Neural cell (in vitro differentiated cells): ENCODE results near the gene EYA2. TPM values are rescaled to one million over a fixed set of nuclear protein-coding genes. Genes with fewer than 3 reads are reported as not detected.
A peak's percentile ranks its signal among the peaks of the same experiment; 100 is the strongest.

Experiments used
- H2AFZ ChIP-seq: fragments of 200-600, 300-800 bp; sonication (generic), shearing (Covaris generic); 2 replicates; pipeline ENCODE4 v1.6.0; 2014; ENCODE audit warnings: low read depth, mild to moderate bottlenecking, antibody characterized with exemption, low read length, moderate library complexity
- H3F3A ChIP-seq: fragments of 200-600 bp; shearing (Covaris generic); 2 replicates; pipeline ENCODE4 v1.6.1; 2016; ENCODE audit warnings: mild to moderate bottlenecking, moderate library complexity, mixed read lengths, antibody characterized with exemption, low read length; ENCODE audit not compliant: insufficient read depth, poor library complexity, severe bottlenecking
- H3K27ac ChIP-seq: fragments of 200-600, 300-800 bp; sonication (generic), shearing (Covaris generic); 2 replicates; pipeline ENCODE4 v1.5.1; 2014; ENCODE audit warnings: mild to moderate bottlenecking, low read length, moderate library complexity
- H3K27me3 ChIP-seq: fragments of 300-800, 200-600 bp; sonication (generic), shearing (Covaris generic); 2 replicates; pipeline ENCODE4 v1.6.0; 2014; ENCODE audit warnings: mild to moderate bottlenecking, low read depth, low read length, moderate library complexity; ENCODE audit not compliant: insufficient read depth
- H3K36me3 ChIP-seq: fragments of 300-800, 200-600 bp; sonication (generic), shearing (Covaris generic); 2 replicates; pipeline ENCODE4 v1.5.1; 2014; ENCODE audit warnings: mild to moderate bottlenecking, antibody characterized with exemption, low read length, moderate library complexity; ENCODE audit not compliant: insufficient read depth
- H3K4me2 ChIP-seq: fragments of 300-800, 200-600 bp; sonication (generic), shearing (Covaris generic); 2 replicates; pipeline ENCODE4 v1.6.0; 2014; ENCODE audit warnings: mild to moderate bottlenecking, low read length
- H3K4me3 ChIP-seq: fragments of 300-800, 200-600 bp; sonication (generic), shearing (Covaris generic); 2 replicates; pipeline ENCODE4 v1.5.1; 2014; ENCODE audit warnings: mild to moderate bottlenecking, low read length, moderate library complexity
- H3K79me2 ChIP-seq: fragments of 200-600 bp; shearing (Covaris generic); replicated peaks from 2 replicates; pipeline ENCODE4 v1.6.0; 2014; ENCODE audit warnings: mild to moderate bottlenecking, low read length, moderate library complexity; ENCODE audit not compliant: insufficient read depth
- H3K9ac ChIP-seq: fragments of 300-800, 200-600 bp; sonication (generic), shearing (Covaris generic); 2 replicates; pipeline ENCODE4 v1.6.1; 2016; ENCODE audit warnings: mild to moderate bottlenecking, low read length, mixed read lengths
- H3K9me2 ChIP-seq: fragments of 200-600 bp; shearing (Covaris generic); 2 replicates; pipeline ENCODE4 v1.6.1; 2016; ENCODE audit warnings: mild to moderate bottlenecking, low read length, mixed read lengths; ENCODE audit not compliant: insufficient read depth
- H3K9me3 ChIP-seq: fragments of 200-600, 300-800 bp; sonication (generic), shearing (Covaris generic); 2 replicates; pipeline ENCODE4 v1.6.1; 2016; ENCODE audit warnings: mild to moderate bottlenecking, mixed run types, low read length, moderate library complexity, mixed read lengths
- H4K20me1 ChIP-seq: fragments of 200-600 bp; shearing (Covaris generic); 2 replicates; pipeline ENCODE4 v1.6.1; 2016; ENCODE audit warnings: mild to moderate bottlenecking, mixed run types; ENCODE audit not compliant: insufficient read depth
- CTCF ChIP-seq: fragments of 450-650 bp; IDR thresholded peaks from 2 replicates; pipeline ENCODE4 v1.5.1; 2014; ENCODE audit warnings: antibody characterized with exemption, mild to moderate bottlenecking, moderate library complexity; ENCODE audit not compliant: poor library complexity, severe bottlenecking
- EP300 ChIP-seq: fragments of 450-650 bp; conservative IDR thresholded peaks from 2 replicates; pipeline ENCODE4 v1.6.1; 2014; ENCODE audit warnings: antibody characterized with exemption, mild to moderate bottlenecking, moderate library complexity; ENCODE audit not compliant: poor library complexity, severe bottlenecking
- EZH2 ChIP-seq: fragments of 200-600, 300-800 bp; shearing (Covaris generic), sonication (generic); IDR thresholded peaks from 2 replicates; pipeline ENCODE4 v1.6.1; 2014; ENCODE audit warnings: antibody characterized with exemption, low read length, borderline replicate concordance, mild to moderate bottlenecking; ENCODE audit not compliant: insufficient read depth, poor library complexity, severe bottlenecking
- MXI1 ChIP-seq: fragments of 450-650 bp; conservative IDR thresholded peaks from 2 replicates; pipeline ENCODE4 v1.6.1; 2014; ENCODE audit warnings: antibody characterized with exemption, mild to moderate bottlenecking; ENCODE audit not compliant: poor library complexity, severe bottlenecking
- POLR2AphosphoS5 ChIP-seq: IDR thresholded peaks from 2 replicates; pipeline ENCODE4 v1.6.1; 2012
- RAD21 ChIP-seq: fragments of 450-650 bp; conservative IDR thresholded peaks from 2 replicates; pipeline ENCODE4 v1.6.1; 2014; ENCODE audit warnings: antibody characterized with exemption, mild to moderate bottlenecking, moderate library complexity
- SMC3 ChIP-seq: fragments of 450-650 bp; conservative IDR thresholded peaks from 2 replicates; pipeline ENCODE4 v1.6.1; 2014; ENCODE audit warnings: antibody characterized with exemption, mild to moderate bottlenecking, moderate library complexity; ENCODE audit not compliant: poor library complexity
- TAF1 ChIP-seq: IDR thresholded peaks from 2 replicates; pipeline ENCODE4 v1.6.1; 2012; ENCODE audit warnings: low read depth
- polyA plus RNA-seq: library from polyadenylated mRNA; depleted of rRNA; stranded (reverse); fragments of >200 nt; gene quantifications from 2 replicates; pipeline ENCODE4 v1.2.3, GENCODE V29; 2014
- TF ChIP-seq, protein P1 (sequence below): IDR thresholded peaks from 2 replicates; pipeline ENCODE4 v1.6.1; 2012; ENCODE audit warnings: borderline replicate concordance

Gene EYA2
- polyA plus RNA-seq, 1 donor from 2014 or later: 0.88 TPM

DNA sequence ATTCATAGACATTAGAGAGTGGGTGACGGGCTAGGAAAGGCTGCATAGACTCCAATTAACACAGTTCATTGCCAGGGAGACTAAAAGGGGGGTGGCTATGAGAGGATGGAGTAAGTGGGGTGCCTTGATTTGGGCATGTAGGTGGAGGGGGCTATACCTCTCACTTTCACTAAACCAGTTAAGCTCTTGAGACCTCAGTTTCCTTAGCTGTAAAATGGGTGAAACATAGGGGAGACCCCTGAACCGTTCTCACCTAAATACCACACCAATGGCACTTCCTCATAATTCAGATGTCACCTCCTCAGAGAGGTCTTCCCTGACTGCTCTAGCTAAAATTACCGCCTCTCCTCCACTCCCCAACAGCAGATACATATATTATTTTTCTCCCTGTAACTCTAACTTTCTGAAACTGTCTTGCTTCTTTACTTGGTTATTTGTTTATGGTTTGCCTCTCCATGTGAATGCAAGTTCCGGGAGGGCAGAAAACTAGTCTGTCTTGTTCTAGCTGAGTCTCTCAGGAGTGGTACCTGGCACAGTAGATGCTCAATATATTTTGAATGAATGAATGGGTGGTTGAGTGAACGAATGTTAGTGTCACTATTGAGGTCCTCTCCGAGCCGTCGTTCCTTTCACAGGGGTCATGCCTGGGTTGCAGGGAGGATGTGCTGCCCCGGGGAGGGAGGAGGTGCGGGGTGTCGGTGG is 615 bp upstream of the EYA2 start:
- Histone ChIP-seq H3K36me3 (no peaks in the 10 kb centered on the region), H3K27ac (no peak overlapping the region), H4K20me1 (no peaks in the 10 kb centered on the region), H3K9me3 (peaks cover 5% of the 10 kb centered on the region), H3K79me2 (no peaks in the 10 kb centered on the region), H3K9ac (no peak overlapping the region), H3F3A (no peaks in the 10 kb centered on the region), H3K4me2 (no peak overlapping the region), H2AFZ (no peak overlapping the region), H3K27me3 (peaks cover 46% of the 10 kb centered on the region), H3K4me3 (peak overlapping the region; percentile 51), H3K9me2 (no peaks in the 10 kb centered on the region)
- no peak for TF ChIP-seq EZH2

GRCh38 chr20:46894971-46895905 is 595 bp downstream of the EYA2 start:
- H3K9me2 ChIP-seq: no peaks in the 10 kb centered on the region
- H3K79me2 ChIP-seq: no peaks in the 10 kb centered on the region
- peaks cover 5% of the 10 kb centered on the region for H3K9me3 ChIP-seq
- no peak overlapping the region for H3K27ac ChIP-seq
- peak overlapping the region; percentile 23 for H3K4me2 ChIP-seq
- peaks cover 46% of the 10 kb centered on the region for H3K27me3 ChIP-seq
- H3K9ac ChIP-seq: no peak overlapping the region
- H3K36me3 ChIP-seq: no peaks in the 10 kb centered on the region
- H3F3A ChIP-seq: no peaks in the 10 kb centered on the region
- TF ChIP-seq EP300: no peak
- no peak for TF ChIP-seq RAD21
- no peak for TF ChIP-seq TAF1
- TF ChIP-seq POLR2AphosphoS5: peak; percentile 57
- peak; percentile 82 for TF ChIP-seq EZH2
- TF ChIP-seq, protein P1, sequence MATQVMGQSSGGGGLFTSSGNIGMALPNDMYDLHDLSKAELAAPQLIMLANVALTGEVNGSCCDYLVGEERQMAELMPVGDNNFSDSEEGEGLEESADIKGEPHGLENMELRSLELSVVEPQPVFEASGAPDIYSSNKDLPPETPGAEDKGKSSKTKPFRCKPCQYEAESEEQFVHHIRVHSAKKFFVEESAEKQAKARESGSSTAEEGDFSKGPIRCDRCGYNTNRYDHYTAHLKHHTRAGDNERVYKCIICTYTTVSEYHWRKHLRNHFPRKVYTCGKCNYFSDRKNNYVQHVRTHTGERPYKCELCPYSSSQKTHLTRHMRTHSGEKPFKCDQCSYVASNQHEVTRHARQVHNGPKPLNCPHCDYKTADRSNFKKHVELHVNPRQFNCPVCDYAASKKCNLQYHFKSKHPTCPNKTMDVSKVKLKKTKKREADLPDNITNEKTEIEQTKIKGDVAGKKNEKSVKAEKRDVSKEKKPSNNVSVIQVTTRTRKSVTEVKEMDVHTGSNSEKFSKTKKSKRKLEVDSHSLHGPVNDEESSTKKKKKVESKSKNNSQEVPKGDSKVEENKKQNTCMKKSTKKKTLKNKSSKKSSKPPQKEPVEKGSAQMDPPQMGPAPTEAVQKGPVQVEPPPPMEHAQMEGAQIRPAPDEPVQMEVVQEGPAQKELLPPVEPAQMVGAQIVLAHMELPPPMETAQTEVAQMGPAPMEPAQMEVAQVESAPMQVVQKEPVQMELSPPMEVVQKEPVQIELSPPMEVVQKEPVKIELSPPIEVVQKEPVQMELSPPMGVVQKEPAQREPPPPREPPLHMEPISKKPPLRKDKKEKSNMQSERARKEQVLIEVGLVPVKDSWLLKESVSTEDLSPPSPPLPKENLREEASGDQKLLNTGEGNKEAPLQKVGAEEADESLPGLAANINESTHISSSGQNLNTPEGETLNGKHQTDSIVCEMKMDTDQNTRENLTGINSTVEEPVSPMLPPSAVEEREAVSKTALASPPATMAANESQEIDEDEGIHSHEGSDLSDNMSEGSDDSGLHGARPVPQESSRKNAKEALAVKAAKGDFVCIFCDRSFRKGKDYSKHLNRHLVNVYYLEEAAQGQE: no peak
- no peak for TF ChIP-seq MXI1
- no peak for TF ChIP-seq SMC3
- TF ChIP-seq CTCF: no peak
- H2AFZ ChIP-seq: no peak overlapping the region
- no peaks in the 10 kb centered on the region for H4K20me1 ChIP-seq
- peak overlapping the region; percentile 67 for H3K4me3 ChIP-seq
